HG03025 (cell line): ENCODE data around the gene PARP16.

ENCODE experiments used
- ATAC-seq: cut with Tn5 transposase; IDR thresholded peaks from one replicate; pipeline ENCODE4 v1.9.1; 2021; ENCODE audit warnings: mild to moderate bottlenecking, moderate library complexity; ENCODE audit not compliant: unreplicated experiment, low FRiP score

Gene PARP16

GRCh38 chr15:65208647-65209046 is 78.0 kb downstream of the PARP16 start:
- ATAC-seq, result no peak
